GM13976 (cell line): ENCODE data around the gene ROCK1.

Experiments used
- DNase-seq: peaks from one replicate; pipeline ENCODE4 v3.0.0; 2012; ENCODE audit warnings: low spot score
- CTCF ChIP-seq: IDR thresholded peaks from 2 replicates; pipeline ENCODE4 v1.5.1; 2012; ENCODE audit warnings: borderline replicate concordance, mild to moderate bottlenecking; ENCODE audit not compliant: insufficient read depth; ENCODE audit errors: extremely low read depth, missing control alignments, control extremely low read depth
- in situ Hi-C: fragments of 300-500 bp; cut with MboI; formaldehyde crosslinking; loops from one replicate; pipeline ENCODE4 v1.12.0; 2022; ENCODE audit warnings: low sequenced_read_pairs, mixed read lengths, inconsistent platforms; ENCODE audit not compliant: unreplicated experiment

ROCK1 gene

GRCh38 chr18:21115519-21116411, 4.2 kb upstream of the ROCK1 start:
- in situ Hi-C loops = no loop called here
- TF ChIP-seq CTCF = no peak
- DNase-seq = no peak

- TF ChIP-seq CTCF = no peak
- in situ Hi-C loops = no loop called here
- DNase-seq = no peak
Measured at GRCh38 chr18:21112543-21113105, 1.0 kb upstream of the ROCK1 start.

GRCh38 chr18:21112140-21112473, 494 bp upstream of the ROCK1 start:
- in situ Hi-C loops = no loop called here
- DNase-seq = no peak
- no peak for TF ChIP-seq CTCF

GRCh38 chr18:21110713-21111345, 784 bp downstream of the ROCK1 start:
- no peak for TF ChIP-seq CTCF
- in situ Hi-C loops = no loop called here
- peak; percentile 36 for DNase-seq

GRCh38 chr18:21109936-21110712, 1.5 kb downstream of the ROCK1 start:
- peak; percentile 18 for DNase-seq
- in situ Hi-C loops = no loop called here
- no peak for TF ChIP-seq CTCF

GRCh38 chr18:21105936-21106335, 5.7 kb downstream of the ROCK1 start:
- DNase-seq = peak; percentile 32
- TF ChIP-seq CTCF = no peak
- in situ Hi-C loops = no loop called here
